ENCODE measurements around the gene DTL. TPM values are rescaled to one million over a fixed set of nuclear protein-coding genes. Genes with fewer than 3 reads are reported as not detected.

The DTL gene
- total RNA-seq, 1 donor from 2014 or later = 76.6 TPM

DNA sequence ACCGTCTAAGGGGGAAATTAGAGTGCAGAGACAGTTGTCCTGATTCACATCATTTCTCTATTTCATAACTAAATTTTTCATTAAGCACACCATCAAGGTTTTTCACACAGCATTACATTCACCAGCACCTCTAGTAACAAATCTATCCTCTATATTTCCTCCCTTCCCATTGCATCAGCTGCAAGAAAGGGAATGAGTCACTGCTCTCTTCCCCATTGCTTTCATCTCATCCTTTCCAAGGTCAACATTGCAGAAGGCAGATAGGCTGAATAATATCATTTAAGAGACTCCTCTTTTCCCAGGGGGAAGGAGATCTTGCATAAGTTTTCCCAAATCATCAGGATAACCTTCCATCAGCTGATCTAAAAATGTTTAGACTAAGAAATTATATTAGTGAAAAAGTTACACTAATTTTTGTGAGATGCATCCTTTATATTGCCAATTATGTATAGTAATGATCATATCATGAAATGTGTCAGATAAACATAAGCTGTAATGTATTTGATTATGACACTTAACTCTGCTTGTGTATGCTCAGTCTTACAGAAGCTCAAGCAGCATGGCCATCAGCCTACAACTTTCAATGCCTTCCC lies 4.5 kb upstream of the DTL start:
- H3K4me3 ChIP-seq = no peak overlapping the region
- H3K36me3 ChIP-seq = no peaks in the 10 kb centered on the region
- no peaks in the 10 kb centered on the region for H3K27me3 Mint-ChIP-seq (ENCODE audit: insufficient read depth, low read depth)
- H3K4me2 ChIP-seq = no peak overlapping the region
- peaks cover 92% of the 10 kb centered on the region for H3K79me2 ChIP-seq (ENCODE audit: low read depth)
- H3K27ac ChIP-seq = no peak overlapping the region
- peaks cover 24% of the 10 kb centered on the region for H3K36me3 Mint-ChIP-seq
- peaks cover 10% of the 10 kb centered on the region for H3K9me3 Mint-ChIP-seq
- H3K4me3 Mint-ChIP-seq = no peak overlapping the region
- H3K9ac ChIP-seq = no peak overlapping the region
- H3K27me3 ChIP-seq = no peaks in the 10 kb centered on the region
- H3K4me1 ChIP-seq = no peaks in the 10 kb centered on the region
- H2AFZ ChIP-seq (replicated peaks) = no peak overlapping the region
- TF ChIP-seq EZH2phosphoT487 (IDR thresholded peaks at IDR 0.05) (no peak), EZH2 (IDR thresholded peaks at IDR 0.05) (no peak)
- TF ChIP-seq, protein P1, sequence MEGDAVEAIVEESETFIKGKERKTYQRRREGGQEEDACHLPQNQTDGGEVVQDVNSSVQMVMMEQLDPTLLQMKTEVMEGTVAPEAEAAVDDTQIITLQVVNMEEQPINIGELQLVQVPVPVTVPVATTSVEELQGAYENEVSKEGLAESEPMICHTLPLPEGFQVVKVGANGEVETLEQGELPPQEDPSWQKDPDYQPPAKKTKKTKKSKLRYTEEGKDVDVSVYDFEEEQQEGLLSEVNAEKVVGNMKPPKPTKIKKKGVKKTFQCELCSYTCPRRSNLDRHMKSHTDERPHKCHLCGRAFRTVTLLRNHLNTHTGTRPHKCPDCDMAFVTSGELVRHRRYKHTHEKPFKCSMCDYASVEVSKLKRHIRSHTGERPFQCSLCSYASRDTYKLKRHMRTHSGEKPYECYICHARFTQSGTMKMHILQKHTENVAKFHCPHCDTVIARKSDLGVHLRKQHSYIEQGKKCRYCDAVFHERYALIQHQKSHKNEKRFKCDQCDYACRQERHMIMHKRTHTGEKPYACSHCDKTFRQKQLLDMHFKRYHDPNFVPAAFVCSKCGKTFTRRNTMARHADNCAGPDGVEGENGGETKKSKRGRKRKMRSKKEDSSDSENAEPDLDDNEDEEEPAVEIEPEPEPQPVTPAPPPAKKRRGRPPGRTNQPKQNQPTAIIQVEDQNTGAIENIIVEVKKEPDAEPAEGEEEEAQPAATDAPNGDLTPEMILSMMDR (IDR thresholded peaks at IDR 0.05) = no peak
- peaks cover 8% of the 10 kb centered on the region for H3F3A ChIP-seq (ENCODE audit: low read depth)
- no peak for DNase-seq (ENCODE audit: low spot score)
- H3K4me1 Mint-ChIP-seq = peaks cover 30% of the 10 kb centered on the region
- H3K9me3 ChIP-seq (ENCODE audit: low read depth) = no peaks in the 10 kb centered on the region
- H4K20me1 ChIP-seq (ENCODE audit: low read depth) = no peaks in the 10 kb centered on the region
- H3K27ac Mint-ChIP-seq = peak overlapping the region; percentile 2

DNA sequence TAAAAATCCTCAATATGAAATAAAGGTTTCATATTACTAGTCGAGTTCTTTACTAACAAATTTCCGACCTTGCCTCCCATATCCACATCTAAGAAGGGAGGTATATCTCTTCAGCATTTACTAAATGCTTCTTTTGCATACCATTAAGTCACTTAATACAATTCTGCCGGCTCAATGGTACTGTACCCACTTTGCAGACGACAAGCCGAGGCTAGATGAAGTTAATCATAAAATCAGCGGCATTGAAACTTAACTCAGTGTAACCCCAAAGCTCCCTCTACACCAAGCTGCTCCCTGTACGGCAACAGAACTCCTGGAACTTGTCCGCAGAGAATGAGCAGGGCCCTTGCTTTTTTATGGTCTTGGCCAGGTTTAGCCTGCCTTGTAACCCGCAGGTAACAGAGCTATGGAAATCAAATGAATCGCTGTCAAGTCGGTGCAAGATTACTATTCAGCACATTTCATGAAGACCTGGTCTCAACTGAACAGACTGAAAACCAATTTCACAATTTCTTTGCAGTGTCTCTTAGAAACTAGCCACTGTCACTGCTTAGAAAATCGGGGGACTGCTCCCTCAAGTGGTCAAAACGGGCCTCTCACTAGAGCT lies 929 bp upstream of the DTL start:
- peak overlapping the region; percentile 97 for H3K4me3 Mint-ChIP-seq
- Histone ChIP-seq H3K27me3 (no peaks in the 10 kb centered on the region), H3K9me3 (ENCODE audit: low read depth) (no peaks in the 10 kb centered on the region), H3K27ac (no peak overlapping the region), H3F3A (ENCODE audit: low read depth) (peaks cover 8% of the 10 kb centered on the region), H4K20me1 (ENCODE audit: low read depth) (peaks cover 33% of the 10 kb centered on the region), H3K79me2 (ENCODE audit: low read depth) (peaks cover 92% of the 10 kb centered on the region), H3K4me2 (peak overlapping the region; percentile 85), H3K4me3 (peak overlapping the region; percentile 73), H3K9ac (peak overlapping the region; percentile 16), H3K36me3 (no peaks in the 10 kb centered on the region), H3K4me1 (peaks cover 23% of the 10 kb centered on the region), H2AFZ (replicated peaks) (peak overlapping the region; percentile 38)
- no peaks in the 10 kb centered on the region for H3K9me3 Mint-ChIP-seq
- H3K36me3 Mint-ChIP-seq = peaks cover 24% of the 10 kb centered on the region
- H3K27ac Mint-ChIP-seq = peak overlapping the region; percentile 87
- H3K4me1 Mint-ChIP-seq = peaks cover 47% of the 10 kb centered on the region
- no peaks in the 10 kb centered on the region for H3K27me3 Mint-ChIP-seq (ENCODE audit: insufficient read depth, low read depth)
- no peak for DNase-seq (ENCODE audit: low spot score)
- TF ChIP-seq, protein P1 (IDR thresholded peaks at IDR 0.05) = no peak
- TF ChIP-seq EZH2phosphoT487 (IDR thresholded peaks at IDR 0.05) (no peak), EZH2 (IDR thresholded peaks at IDR 0.05) (no peak)

DNA sequence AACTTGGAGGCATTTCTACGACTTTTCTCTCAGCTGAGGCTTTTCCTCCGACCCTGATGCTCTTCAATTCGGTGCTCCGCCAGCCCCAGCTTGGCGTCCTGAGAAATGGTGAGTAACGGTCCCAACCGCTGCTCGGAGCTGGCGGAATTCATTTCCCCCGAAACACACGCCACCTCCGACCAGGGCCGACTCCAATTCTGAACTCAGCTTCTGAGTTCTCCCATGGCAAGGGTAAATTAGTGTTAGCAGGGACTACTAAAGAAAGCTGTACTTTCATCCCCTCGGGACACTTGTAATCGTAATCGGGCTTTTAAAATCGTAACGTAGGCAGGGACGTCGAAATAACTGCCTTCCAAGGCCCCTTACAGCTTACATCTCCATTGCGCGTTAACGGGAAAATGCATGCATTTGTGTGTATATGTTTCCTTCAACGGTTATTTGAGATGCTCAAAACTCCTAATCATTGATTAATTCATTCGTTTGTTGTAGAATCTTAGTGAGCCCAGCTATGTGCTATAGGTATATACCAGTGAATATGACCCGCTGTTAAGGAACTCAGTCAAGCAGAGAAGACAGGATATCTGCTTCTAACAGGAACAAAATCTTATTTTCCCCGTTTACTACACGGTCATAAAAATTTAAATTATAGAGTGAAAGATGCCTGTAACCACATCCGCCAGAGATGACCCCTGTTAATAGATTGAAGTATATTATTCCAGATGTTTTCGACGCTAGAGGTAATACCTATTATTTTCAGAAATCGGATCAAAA lies 472 bp downstream of the DTL start:
- no peak for DNase-seq (ENCODE audit: low spot score)
- peaks cover 43% of the 10 kb centered on the region for H3K4me1 Mint-ChIP-seq
- H3K36me3 Mint-ChIP-seq = peaks cover 36% of the 10 kb centered on the region
- TF ChIP-seq EZH2phosphoT487 (IDR thresholded peaks at IDR 0.05) (no peak), EZH2 (IDR thresholded peaks at IDR 0.05) (no peak)
- TF ChIP-seq, protein P1 (IDR thresholded peaks at IDR 0.05) = no peak
- Histone ChIP-seq H3F3A (ENCODE audit: low read depth) (peaks cover 8% of the 10 kb centered on the region), H2AFZ (replicated peaks) (peak overlapping the region; percentile 60), H3K4me3 (peak overlapping the region; percentile 73), H3K4me2 (peak overlapping the region; percentile 90), H3K36me3 (peaks cover 3% of the 10 kb centered on the region), H3K79me2 (ENCODE audit: low read depth) (peaks cover 92% of the 10 kb centered on the region), H3K9ac (peak overlapping the region; percentile 81), H4K20me1 (ENCODE audit: low read depth) (peaks cover 43% of the 10 kb centered on the region), H3K9me3 (ENCODE audit: low read depth) (no peaks in the 10 kb centered on the region), H3K27ac (peak overlapping the region; percentile 55), H3K27me3 (no peaks in the 10 kb centered on the region), H3K4me1 (peaks cover 23% of the 10 kb centered on the region)
- no peaks in the 10 kb centered on the region for H3K27me3 Mint-ChIP-seq (ENCODE audit: insufficient read depth, low read depth)
- H3K27ac Mint-ChIP-seq = peak overlapping the region; percentile 84
- H3K9me3 Mint-ChIP-seq = peaks cover 2% of the 10 kb centered on the region
- H3K4me3 Mint-ChIP-seq = peak overlapping the region; percentile 97
